Chondrocyte (in vitro differentiated cells): ENCODE measurements around the gene COX6A2. TPM values are rescaled to one million over a fixed set of nuclear protein-coding genes. Genes with fewer than 3 reads are reported as not detected.

Experiments
- DNase-seq: peaks from one replicate; pipeline ENCODE4 v3.0.0; 2021; ENCODE audit warnings: mixed read lengths, low spot score
- H3K27ac Mint-ChIP-seq: one replicate; pipeline ENCODE4 v1.8.0; 2021; ENCODE audit warnings: mild to moderate bottlenecking, moderate library complexity, mixed read lengths; ENCODE audit not compliant: unreplicated experiment
- H3K27me3 Mint-ChIP-seq: 2 replicates; pipeline ENCODE4 v1.8.0; 2021; ENCODE audit warnings: low read depth, mixed read lengths
- H3K36me3 Mint-ChIP-seq: 2 replicates; pipeline ENCODE4 v1.8.0; 2021; ENCODE audit warnings: low read depth, mixed read lengths
- H3K4me1 Mint-ChIP-seq: 2 replicates; pipeline ENCODE4 v1.8.0; 2021; ENCODE audit warnings: low read depth, mild to moderate bottlenecking, mixed read lengths
- H3K4me3 Mint-ChIP-seq: one replicate; pipeline ENCODE4 v1.8.0; 2021; ENCODE audit warnings: mild to moderate bottlenecking, moderate library complexity, mixed read lengths; ENCODE audit not compliant: unreplicated experiment
- H3K9me3 Mint-ChIP-seq: 2 replicates; pipeline ENCODE4 v1.8.0; 2021; ENCODE audit warnings: low read depth, mixed read lengths
- total RNA-seq: library from RNA; stranded (reverse); gene quantifications from 3 replicates; pipeline ENCODE4 v1.2.1, GENCODE V29; 2021
- TF ChIP-seq, protein P1 (sequence below): fragments of 200-600 bp; sonication (generic); IDR thresholded peaks from 2 replicates; pipeline ENCODE4 v1.5.0; 2021; ENCODE audit warnings: antibody characterized with exemption, mild to moderate bottlenecking, moderate library complexity

Gene COX6A2
- total RNA-seq, 1 donor from 2014 or later: not detected

DNA sequence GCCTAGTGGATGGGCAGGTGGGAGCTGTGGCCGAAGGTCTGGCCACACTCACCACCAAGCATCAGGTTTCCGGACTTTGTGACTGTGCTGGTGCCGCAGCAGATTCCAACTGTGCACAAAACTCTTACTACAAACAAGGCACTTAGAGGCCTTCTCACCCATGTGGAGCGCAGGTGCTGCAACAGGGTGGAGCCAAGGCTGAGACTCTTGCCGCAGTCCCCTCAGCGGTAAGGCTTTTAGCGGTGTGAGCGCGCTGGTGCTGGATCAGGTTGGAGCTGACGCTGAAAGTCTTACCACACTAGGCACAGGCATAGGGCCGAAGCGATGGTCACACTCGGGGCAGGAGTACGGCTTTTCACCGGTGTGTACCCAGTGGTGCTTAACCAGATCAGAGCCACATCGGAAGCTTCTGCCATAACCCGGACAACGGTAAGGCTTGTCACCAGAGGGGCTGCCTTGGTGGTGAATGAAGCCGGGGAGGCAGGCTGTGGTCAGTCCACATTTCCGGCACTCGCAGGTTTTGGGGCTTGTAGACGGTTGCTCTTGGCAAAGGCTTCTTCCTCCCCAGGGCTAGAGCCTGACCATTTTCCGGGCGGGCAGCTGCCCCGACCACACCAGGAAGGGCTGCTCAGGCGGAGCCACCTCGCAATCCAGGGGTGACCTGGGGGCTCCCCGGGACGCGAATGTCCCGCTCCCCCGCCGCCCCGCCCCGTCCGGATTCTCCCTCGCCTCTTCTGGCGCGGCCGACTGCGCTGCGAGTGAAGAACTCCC lies 30.1 kb upstream of the COX6A2 start:
- peak overlapping the region; percentile 97 for H3K27ac Mint-ChIP-seq
- DNase-seq: peak; percentile 92
- H3K36me3 Mint-ChIP-seq: peaks cover 4% of the 10 kb centered on the region
- TF ChIP-seq, protein P1, sequence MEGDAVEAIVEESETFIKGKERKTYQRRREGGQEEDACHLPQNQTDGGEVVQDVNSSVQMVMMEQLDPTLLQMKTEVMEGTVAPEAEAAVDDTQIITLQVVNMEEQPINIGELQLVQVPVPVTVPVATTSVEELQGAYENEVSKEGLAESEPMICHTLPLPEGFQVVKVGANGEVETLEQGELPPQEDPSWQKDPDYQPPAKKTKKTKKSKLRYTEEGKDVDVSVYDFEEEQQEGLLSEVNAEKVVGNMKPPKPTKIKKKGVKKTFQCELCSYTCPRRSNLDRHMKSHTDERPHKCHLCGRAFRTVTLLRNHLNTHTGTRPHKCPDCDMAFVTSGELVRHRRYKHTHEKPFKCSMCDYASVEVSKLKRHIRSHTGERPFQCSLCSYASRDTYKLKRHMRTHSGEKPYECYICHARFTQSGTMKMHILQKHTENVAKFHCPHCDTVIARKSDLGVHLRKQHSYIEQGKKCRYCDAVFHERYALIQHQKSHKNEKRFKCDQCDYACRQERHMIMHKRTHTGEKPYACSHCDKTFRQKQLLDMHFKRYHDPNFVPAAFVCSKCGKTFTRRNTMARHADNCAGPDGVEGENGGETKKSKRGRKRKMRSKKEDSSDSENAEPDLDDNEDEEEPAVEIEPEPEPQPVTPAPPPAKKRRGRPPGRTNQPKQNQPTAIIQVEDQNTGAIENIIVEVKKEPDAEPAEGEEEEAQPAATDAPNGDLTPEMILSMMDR: peak; percentile 49
- H3K4me3 Mint-ChIP-seq: peak overlapping the region; percentile 86
- no peaks in the 10 kb centered on the region for H3K9me3 Mint-ChIP-seq
- no peaks in the 10 kb centered on the region for H3K27me3 Mint-ChIP-seq
- peaks cover 58% of the 10 kb centered on the region for H3K4me1 Mint-ChIP-seq

DNA sequence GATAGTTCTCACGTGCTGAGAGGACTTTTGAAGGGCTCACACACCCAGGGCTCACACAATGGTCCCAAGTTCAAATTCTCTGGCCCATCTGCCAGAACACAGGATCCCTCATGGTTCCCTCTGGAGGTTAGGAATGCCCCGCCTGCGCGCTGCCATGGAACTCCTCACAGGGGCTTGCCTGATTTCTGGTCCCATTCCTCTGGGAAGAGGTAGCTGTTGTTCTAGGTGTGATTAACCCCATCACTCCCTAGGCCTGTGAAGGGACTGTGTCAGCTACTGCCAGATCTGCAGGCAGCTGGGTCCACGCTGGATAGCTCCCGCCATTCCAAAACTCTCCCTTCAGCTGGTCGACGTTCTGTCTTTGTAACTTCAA lies 28.8 kb upstream of the COX6A2 start:
- Mint-ChIP-seq H3K27ac (no peak overlapping the region), H3K4me3 (peak overlapping the region; percentile 33), H3K36me3 (no peaks in the 10 kb centered on the region), H3K9me3 (no peaks in the 10 kb centered on the region), H3K4me1 (peaks cover 70% of the 10 kb centered on the region), H3K27me3 (no peaks in the 10 kb centered on the region)
- TF ChIP-seq, protein P1: no peak
- peak; percentile 43 for DNase-seq

DNA sequence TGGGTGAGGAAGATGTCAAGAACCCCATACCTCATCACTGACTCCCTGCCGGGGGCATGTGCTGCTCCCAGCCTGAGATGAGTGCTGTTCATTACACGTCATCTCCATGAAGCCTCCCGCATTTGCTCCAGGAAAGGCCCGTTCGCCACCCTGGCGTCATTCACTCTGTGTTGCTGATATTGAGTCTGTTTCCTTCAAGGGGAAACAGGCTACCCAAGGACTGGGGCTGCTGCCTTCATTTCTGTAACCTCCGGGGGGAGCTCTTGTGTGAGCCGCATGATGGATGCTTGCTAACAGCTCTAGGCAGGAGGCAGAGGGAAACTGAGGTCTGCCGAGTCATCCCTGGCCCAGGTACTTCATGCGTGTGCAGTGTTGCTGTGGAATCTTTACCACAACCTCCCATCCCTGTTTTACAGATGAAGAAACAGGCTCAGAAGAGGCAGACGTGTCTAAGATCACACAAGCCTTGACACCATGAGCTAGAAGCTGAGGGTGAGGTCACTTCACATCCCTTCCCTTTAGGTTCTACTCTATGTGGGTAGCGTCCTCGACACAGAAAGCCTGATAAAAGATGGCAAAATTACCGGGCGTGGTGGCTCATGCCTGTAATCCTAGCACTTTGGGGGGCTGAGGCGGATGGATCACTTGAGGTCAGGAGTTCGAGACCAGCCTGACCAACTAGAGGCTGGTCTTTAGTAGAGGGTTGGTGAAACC lies 27.6 kb upstream of the COX6A2 start:
- H3K27ac Mint-ChIP-seq: peak overlapping the region; percentile 46
- peak overlapping the region; percentile 33 for H3K4me3 Mint-ChIP-seq
- no peaks in the 10 kb centered on the region for H3K9me3 Mint-ChIP-seq

DNA sequence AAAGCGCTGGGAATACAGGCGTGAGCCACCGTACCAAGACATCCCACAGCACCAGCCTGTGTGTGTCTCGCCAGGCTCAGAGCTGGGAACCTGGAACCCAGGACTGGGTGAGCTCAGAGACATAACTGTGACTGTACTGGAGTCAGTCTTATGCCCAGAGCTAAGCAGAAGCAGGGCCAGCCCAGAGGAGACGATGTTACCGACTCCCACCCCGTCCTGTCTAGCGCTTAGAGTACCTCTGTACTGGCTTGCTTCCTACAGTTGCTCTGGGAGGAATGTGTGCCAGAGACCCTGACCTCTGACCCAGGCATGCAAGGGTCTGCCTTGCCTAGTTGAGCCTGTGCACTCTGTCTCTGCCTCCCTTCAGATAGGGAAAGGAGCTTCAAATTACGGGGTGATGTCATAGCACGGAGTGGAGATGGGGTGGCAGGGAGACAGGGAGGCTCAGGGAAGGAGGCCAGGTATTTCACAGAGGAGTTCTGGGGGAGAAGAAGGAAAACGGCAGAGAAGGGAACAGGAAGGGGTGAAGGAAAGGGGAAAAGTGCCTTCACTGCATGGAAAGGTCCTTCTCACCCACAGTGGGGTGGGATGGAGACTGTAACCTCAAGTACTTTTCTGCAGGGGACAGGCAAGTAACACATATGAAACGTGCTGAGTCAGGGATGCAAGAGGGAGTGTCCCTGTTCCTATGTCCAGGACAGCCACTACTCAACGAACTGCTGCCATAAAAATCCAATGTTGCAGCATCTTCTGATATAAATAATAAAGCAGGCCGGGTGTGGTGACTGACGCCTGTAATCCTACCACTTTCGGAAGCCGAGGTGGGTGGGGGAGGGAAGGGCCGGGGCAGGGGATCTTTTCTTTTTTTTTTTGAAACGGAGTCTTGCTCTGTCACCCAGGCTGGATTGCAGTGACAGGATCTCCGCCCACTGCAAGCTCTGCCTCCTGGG lies 25.4 kb upstream of the COX6A2 start:
- Mint-ChIP-seq H3K27ac (peak overlapping the region; percentile 100), H3K36me3 (no peaks in the 10 kb centered on the region), H3K4me1 (peaks cover 67% of the 10 kb centered on the region), H3K27me3 (no peaks in the 10 kb centered on the region), H3K4me3 (peak overlapping the region; percentile 51), H3K9me3 (no peaks in the 10 kb centered on the region)
- TF ChIP-seq, protein P1: peak; percentile 18
- peak; percentile 48 for DNase-seq

More for the DNA sequence above, 27.6 kb upstream of the COX6A2 start:
- Mint-ChIP-seq H3K36me3 (no peaks in the 10 kb centered on the region), H3K27me3 (no peaks in the 10 kb centered on the region), H3K4me1 (peaks cover 75% of the 10 kb centered on the region)
- TF ChIP-seq, protein P1: peak; percentile 55
- peak; percentile 39 for DNase-seq
